ENCODE results near the gene XAGE5.
"Not testable (repeated sequence)": the region's sequence is repeated elsewhere in the genome, so short reads cannot be mapped to it uniquely, and the experiment has no call there.

Gene XAGE5

DNA sequence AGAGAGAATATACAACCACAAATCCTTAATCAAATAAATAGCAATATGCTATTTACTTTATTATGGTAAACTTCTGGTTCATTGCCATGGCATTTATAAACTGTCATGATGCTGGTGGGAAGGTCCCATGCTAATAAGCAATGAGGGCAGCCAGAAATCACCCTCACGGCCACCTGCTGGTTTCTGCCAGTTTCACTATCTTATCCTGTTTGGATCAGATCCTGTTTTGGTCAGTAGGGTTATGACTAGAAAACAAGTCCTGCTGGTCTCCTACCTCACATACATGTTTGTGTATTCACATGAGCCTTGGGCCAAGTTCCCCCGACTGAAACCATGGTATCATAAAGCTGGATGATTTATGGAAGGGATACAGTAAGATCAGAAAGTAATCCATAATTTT lies 28.1 kb downstream of the XAGE5 start:
- TF ChIP-seq, protein P1, sequence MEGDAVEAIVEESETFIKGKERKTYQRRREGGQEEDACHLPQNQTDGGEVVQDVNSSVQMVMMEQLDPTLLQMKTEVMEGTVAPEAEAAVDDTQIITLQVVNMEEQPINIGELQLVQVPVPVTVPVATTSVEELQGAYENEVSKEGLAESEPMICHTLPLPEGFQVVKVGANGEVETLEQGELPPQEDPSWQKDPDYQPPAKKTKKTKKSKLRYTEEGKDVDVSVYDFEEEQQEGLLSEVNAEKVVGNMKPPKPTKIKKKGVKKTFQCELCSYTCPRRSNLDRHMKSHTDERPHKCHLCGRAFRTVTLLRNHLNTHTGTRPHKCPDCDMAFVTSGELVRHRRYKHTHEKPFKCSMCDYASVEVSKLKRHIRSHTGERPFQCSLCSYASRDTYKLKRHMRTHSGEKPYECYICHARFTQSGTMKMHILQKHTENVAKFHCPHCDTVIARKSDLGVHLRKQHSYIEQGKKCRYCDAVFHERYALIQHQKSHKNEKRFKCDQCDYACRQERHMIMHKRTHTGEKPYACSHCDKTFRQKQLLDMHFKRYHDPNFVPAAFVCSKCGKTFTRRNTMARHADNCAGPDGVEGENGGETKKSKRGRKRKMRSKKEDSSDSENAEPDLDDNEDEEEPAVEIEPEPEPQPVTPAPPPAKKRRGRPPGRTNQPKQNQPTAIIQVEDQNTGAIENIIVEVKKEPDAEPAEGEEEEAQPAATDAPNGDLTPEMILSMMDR (IDR thresholded peaks at IDR 0.05; ENCODE audit: low read depth, low read length), result no peak
- no peak overlapping the region for H3K4me3 ChIP-seq (ENCODE audit: low read depth, low read length)

DNA sequence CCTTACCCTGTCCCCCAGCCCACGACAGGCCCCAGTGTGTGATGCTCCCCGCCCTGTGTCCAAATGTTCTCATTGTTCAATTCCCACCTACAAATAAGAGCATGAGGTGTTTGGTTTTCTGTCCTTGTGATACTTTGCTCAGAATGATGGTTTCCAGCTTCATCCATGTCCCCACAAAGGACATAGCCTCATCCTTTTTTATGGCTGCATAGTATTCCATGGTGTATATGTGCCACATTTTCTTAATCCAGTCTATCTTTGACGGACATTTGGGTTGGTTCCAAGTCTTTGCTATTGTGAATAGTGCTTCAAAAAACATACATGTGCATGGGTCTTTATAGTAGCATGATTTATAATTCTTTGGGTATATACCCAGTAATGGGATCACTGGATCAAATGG lies 32.5 kb downstream of the XAGE5 start:
- not testable (repeated sequence) for H3K4me3 ChIP-seq (ENCODE audit: low read depth, low read length)

- no peak overlapping the region for H3K4me3 ChIP-seq (ENCODE audit: low read depth, low read length)
- TF ChIP-seq, protein P1 (IDR thresholded peaks at IDR 0.05; ENCODE audit: low read depth, low read length), result no peak
Measured at GRCh38 chrX:52852110-52852860, 41.2 kb downstream of the XAGE5 start.

DNA sequence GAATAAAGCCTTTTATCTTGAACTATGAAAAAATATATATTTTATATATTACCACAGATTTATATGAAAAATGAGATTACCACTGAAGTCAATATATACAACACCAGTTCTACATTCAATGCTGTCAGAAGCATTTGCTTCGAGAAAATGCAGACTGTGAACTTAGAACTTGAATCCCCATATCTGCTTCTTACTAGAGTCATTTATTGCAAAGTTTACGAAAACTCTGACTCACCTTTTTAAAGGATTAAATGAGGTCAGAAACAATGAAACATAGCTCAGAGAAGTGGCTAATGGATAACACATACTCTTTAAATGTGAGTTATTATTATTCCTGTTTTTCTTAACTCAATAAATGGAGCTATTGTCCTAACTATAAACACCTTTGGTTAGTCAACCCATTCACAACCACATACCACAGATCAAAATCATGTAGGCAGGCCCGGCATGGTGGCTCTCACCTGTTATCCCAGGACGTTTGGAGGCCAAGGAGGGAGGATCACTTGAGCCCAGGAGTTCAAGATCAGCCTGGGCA lies 46.0 kb downstream of the XAGE5 start:
- H3K4me3 ChIP-seq (ENCODE audit: low read depth, low read length), result not testable (repeated sequence)

DNA sequence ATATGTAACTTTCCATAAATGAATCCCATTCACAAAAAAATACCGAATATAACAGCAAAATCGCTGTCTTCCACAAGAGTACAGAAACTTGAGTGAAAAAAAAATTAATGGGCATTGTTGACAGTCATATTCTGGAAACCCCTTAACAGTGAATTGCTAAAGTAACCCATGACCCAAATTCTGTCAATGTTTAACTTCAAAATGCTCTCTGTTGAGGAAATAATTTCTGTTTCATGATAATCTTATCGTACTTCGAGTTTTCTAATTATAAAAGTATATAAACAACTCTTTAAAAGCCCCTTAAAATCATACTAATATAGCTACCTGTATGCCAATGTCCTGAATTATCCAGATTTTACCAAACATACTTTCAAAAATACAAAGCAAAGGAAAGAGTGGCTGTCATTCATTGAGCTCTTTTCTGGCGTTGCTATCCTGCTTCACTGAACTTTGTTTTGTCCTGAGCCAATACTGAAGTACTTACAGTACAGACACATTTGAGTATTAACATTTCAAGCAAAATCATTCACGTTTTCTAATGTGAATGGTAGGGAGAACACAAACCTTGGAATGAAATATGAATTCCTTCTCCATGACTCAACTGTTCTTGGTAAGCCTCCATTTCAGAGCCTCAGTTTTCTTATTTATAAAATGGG lies 54.4 kb downstream of the XAGE5 start:
- TF ChIP-seq, protein P1 (IDR thresholded peaks at IDR 0.05; ENCODE audit: low read depth, low read length), result no peak
- H3K4me3 ChIP-seq (ENCODE audit: low read depth, low read length), result no peak overlapping the region
